ENCODE measurements around the gene CORO2B.

DNA sequence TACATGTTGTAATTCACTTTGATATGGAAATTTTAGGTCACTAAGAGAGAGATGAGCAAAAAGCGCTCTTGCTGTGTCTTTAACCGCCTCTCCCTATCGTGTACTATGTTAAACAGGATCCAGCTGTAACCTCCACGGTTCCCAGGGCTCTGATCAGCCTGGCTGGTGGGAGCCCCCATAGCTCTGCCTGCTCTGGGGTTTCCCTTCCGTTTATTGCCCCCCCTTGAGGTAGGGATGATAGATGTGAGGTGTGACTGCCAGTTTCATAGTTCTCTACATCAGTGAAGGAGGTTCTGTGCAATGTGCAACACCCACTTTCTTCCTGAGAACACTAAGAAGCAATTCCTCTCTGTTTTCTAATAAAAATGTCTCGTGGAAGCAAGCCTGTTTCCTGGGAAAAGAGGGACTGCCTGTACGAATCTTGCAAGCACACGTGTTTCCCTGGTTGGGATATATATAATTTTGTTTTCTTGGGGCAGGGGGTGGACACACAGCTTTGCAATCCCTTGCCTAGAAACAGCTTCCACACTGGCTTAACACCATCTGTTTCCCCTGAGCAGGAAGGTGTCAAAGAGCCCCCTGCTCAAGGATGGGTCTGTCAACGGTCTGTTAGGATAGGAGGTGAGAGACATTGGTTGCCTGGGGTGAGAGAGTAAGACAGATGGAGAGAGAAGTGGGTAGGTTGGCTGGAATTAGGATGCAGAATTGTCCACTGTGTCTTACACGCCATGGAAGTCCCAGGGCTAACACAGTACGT, 23.8 kb downstream of the CORO2B start:
- TF ChIP-seq, protein P1, sequence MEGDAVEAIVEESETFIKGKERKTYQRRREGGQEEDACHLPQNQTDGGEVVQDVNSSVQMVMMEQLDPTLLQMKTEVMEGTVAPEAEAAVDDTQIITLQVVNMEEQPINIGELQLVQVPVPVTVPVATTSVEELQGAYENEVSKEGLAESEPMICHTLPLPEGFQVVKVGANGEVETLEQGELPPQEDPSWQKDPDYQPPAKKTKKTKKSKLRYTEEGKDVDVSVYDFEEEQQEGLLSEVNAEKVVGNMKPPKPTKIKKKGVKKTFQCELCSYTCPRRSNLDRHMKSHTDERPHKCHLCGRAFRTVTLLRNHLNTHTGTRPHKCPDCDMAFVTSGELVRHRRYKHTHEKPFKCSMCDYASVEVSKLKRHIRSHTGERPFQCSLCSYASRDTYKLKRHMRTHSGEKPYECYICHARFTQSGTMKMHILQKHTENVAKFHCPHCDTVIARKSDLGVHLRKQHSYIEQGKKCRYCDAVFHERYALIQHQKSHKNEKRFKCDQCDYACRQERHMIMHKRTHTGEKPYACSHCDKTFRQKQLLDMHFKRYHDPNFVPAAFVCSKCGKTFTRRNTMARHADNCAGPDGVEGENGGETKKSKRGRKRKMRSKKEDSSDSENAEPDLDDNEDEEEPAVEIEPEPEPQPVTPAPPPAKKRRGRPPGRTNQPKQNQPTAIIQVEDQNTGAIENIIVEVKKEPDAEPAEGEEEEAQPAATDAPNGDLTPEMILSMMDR (IDR thresholded peaks at IDR 0.05; ENCODE audit: borderline replicate concordance, extremely low read depth, low read length, poor library complexity, severe bottlenecking): no peak
- TF ChIP-seq EZH2 (IDR thresholded peaks at IDR 0.05; ENCODE audit: borderline replicate concordance, low read depth, low read length, severe bottlenecking): no peak

Data from DND-41 (cell line).